Thyroid gland (tissue), 4 donors: ENCODE results near the gene MAP3K5. TPM values are rescaled to one million over a fixed set of nuclear protein-coding genes. Genes with fewer than 3 reads are reported as not detected.
A peak's percentile ranks its signal among the peaks of the same experiment; 100 is the strongest.

Experiments used
- DNase-seq, 2 donors: peaks; one replicate each; pipeline ENCODE4 v3.0.0-alpha.2; 2019
- H3K27ac ChIP-seq, 3 donors: fragments of 200-600 bp; sonication (generic); 1 replicate in 2 of 3; 2 replicates in 1 of 3; pipeline ENCODE4 v1.5.1; 2016 to 2019; ENCODE audit warnings: mild to moderate bottlenecking in 1 of 3, moderate library complexity in 1 of 3
- H3K27me3 ChIP-seq: fragments of 200-600 bp; sonication (generic); one replicate; pipeline ENCODE4 v1.5.1; 2019
- H3K36me3 ChIP-seq, 2 donors: fragments of 200-600 bp; sonication (generic); one replicate each; pipeline ENCODE4 v1.5.1; 2016 to 2019
- H3K4me1 ChIP-seq, 2 donors: fragments of 200-600 bp; sonication (generic); one replicate each; pipeline ENCODE4 v1.5.1; 2017 to 2019
- H3K4me3 ChIP-seq, 3 donors: fragments of 200-600 bp; sonication (generic); replicated peaks in 1 of 3; 1 replicate in 2 of 3; 2 replicates in 1 of 3; pipeline ENCODE4 v1.5.1; 2016; ENCODE audit warnings: mild to moderate bottlenecking in 1 of 3
- H3K9me3 ChIP-seq: fragments of 200-600 bp; sonication (generic); one replicate; pipeline ENCODE4 v1.5.1; 2017
- POLR2A ChIP-seq, 2 donors: fragments of 450-650 bp; IDR thresholded peaks; one replicate each; pipeline ENCODE4 v1.6.1; 2017; ENCODE audit warnings: antibody characterized with exemption in 2 of 2, mild to moderate bottlenecking in 2 of 2, moderate library complexity in 1 of 2
- whole genome bisulfite sequencing, 2 donors: methylation state at CpG; one replicate each; pipeline ENCODE4 v1.1.5; 2017; 5-methylcytosine and 5-hydroxymethylcytosine counted together
- intact Hi-C: fragments of 100-400 bp; cut with DNase I; formaldehyde crosslinking; loops from one replicate; pipeline ENCODE4 v1.15.1; 2023
- total RNA-seq, 4 donors: library from RNA; depleted of rRNA; stranded (reverse); fragments of >200 nt; gene quantifications; one replicate each; pipeline ENCODE4 v1.2.3, GENCODE V29; 2016
- TF ChIP-seq, protein P1 (sequence below), 6 experiments: fragments of 200-600 bp in 3 of 6; fragments of 450-650 bp in 3 of 6; sonication (generic) in 3 of 6; IDR thresholded peaks; one replicate each; pipeline ENCODE4 v1.5.1; 2016 to 2019; ENCODE audit warnings: antibody characterized with exemption in 6 of 6, mild to moderate bottlenecking in 2 of 6, inconsistent platforms in 1 of 6, moderate library complexity in 1 of 6

MAP3K5 gene
- total RNA-seq, 4 donors from 2014 or later = 28.1 to 68.0 (median 46.5) TPM

DNA sequence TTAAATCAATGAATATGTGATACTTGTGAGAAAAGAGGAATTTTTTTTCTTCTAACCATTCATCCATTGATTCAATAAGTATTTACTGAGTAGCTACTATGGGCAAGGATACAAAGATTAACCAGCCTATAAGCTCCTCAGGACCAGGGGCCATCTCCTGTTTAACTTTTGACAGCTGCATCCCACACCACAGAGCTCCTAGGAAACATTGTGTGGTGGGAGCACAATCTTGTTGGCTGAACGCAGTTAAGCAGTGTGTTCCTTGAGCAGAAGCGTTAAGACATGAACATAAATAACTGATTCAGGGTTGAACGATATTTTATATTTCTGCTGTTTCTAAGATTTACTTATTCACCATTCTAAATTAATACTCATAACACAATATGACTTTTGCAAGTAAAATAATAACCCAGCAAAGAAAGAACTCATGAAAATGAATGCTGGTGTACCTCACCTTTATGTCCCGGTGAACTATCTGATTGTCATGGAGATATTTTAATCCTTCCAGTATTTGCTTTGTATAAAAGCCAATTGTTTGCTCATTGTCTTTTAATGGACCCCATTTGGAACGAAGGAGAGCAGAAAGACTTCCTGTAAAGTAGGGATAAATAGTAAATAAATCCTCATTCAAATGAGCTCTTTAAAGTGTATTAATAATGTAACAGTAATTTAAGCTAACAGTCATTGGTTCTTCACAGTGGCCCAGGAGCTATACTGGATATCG, 179.4 kb downstream of the MAP3K5 start:
- no peaks in the 10 kb centered on the region for H3K27me3 ChIP-seq
- peaks cover 27 to 43% of the 10 kb centered on the region in 2 donors for H3K4me1 ChIP-seq
- 91 to 93% methylated on average over 6 of the region's 6 CpGs for WGBS, 2 donors
- DNase-seq = no peak
- H3K4me3 ChIP-seq = no peak overlapping the region
- H3K9me3 ChIP-seq = no peaks in the 10 kb centered on the region
- TF ChIP-seq, protein P1, sequence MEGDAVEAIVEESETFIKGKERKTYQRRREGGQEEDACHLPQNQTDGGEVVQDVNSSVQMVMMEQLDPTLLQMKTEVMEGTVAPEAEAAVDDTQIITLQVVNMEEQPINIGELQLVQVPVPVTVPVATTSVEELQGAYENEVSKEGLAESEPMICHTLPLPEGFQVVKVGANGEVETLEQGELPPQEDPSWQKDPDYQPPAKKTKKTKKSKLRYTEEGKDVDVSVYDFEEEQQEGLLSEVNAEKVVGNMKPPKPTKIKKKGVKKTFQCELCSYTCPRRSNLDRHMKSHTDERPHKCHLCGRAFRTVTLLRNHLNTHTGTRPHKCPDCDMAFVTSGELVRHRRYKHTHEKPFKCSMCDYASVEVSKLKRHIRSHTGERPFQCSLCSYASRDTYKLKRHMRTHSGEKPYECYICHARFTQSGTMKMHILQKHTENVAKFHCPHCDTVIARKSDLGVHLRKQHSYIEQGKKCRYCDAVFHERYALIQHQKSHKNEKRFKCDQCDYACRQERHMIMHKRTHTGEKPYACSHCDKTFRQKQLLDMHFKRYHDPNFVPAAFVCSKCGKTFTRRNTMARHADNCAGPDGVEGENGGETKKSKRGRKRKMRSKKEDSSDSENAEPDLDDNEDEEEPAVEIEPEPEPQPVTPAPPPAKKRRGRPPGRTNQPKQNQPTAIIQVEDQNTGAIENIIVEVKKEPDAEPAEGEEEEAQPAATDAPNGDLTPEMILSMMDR (IDR thresholded peaks at IDR 0.05) = no peak
- TF ChIP-seq POLR2A (IDR thresholded peaks at IDR 0.05) = no peak
- intact Hi-C loops = no loop called here
- peaks cover 0 to 16% of the 10 kb centered on the region in 2 donors for H3K36me3 ChIP-seq
- H3K27ac ChIP-seq = no peak overlapping the region

- Histone ChIP-seq H3K9me3 (no peaks in the 10 kb centered on the region), H3K4me3 (no peak overlapping the region), H3K36me3 (peaks cover 0 to 16% of the 10 kb centered on the region in 2 donors), H3K27me3 (no peaks in the 10 kb centered on the region), H3K27ac (no peak overlapping the region), H3K4me1 (peaks cover 27 to 50% of the 10 kb centered on the region in 2 donors)
- 96 to 100% methylated on average over 1 of the region's 1 CpG for WGBS, 2 donors
- DNase-seq = no peak
- intact Hi-C loops = no loop called here
- TF ChIP-seq, protein P1 (IDR thresholded peaks at IDR 0.05) = no peak
- TF ChIP-seq POLR2A (IDR thresholded peaks at IDR 0.05) = no peak
Measured at GRCh38 chr6:136611746-136612145, 180.5 kb downstream of the MAP3K5 start.

DNA sequence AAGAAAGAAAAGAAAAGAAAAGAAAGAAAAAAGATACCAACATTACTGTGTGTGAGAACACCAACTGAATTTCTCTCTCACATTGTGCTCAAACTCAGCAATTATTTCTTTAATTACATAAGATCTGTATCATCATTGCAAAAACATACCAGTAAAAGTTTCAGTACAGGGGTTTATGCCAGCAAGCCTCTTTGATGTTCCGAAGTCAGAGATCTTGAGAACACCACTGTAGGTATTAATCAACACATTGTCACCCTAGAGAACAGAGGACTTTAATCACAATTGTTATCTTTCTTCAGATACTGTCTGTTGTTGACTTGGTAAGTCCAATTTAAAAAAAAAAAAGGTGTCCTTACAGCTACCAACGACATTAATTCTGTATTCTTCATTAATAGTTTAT, 181.1 kb downstream of the MAP3K5 start:
- intact Hi-C loops = no loop called here

DNA sequence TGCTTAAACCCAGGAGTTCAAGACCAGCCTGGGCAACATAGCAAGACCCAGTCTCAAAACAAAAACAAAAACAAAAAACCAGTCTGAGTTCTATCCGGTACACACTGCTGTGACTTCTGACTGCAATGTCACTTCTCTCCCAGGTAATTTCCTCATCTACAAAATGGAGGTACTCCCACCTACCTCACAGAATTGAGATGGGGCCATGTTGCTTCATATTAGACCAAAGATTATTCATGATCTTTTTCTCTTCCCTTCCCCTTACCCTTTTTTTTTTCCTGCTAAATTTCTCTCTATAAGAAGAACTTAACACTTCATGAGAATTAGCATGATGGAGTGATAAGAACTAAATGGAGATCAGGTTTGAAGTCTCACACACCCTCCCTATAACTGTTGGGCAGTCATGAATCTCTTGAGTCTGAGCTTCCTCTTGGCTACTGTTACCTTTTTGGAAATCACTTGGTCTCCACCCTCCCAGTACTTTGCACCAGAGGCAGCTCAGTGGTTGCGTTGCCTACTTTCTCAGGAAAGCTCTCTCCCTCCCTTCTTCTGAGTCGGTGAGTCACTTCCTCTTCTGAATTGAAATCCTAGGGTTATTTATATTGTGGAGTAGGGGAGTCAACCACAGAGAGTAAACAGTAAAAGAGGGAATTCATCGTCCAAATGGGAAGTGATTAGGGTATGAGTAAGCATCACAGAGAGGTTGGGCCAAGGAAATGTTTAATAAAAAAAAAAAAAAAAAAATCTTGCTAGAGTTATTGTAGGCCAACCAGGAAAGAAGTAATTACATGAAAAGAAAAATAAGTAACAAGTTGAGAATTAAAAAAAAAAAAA, 182.2 kb downstream of the MAP3K5 start:
- Histone ChIP-seq H3K4me3 (no peak overlapping the region), H3K9me3 (no peaks in the 10 kb centered on the region), H3K36me3 (peaks cover 0 to 16% of the 10 kb centered on the region in 2 donors), H3K4me1 (peaks cover 26 to 44% of the 10 kb centered on the region in 2 donors), H3K27ac (peak overlapping the region; percentile 15 to 63 (median 63)), H3K27me3 (no peaks in the 10 kb centered on the region)
- TF ChIP-seq, protein P1 (IDR thresholded peaks at IDR 0.05) = no peak
- peak in 1 of 2 donors; percentile 7 for TF ChIP-seq POLR2A (IDR thresholded peaks at IDR 0.05)
- 50 to 71% methylated on average over 4 of the region's 4 CpGs for WGBS, 2 donors
- intact Hi-C loops = no loop called here
- DNase-seq = no peak

More for the DNA sequence above, 181.1 kb downstream of the MAP3K5 start:
- no peaks in the 10 kb centered on the region for H3K27me3 ChIP-seq
- no peak for TF ChIP-seq POLR2A (IDR thresholded peaks at IDR 0.05)
- TF ChIP-seq, protein P1 (IDR thresholded peaks at IDR 0.05) = no peak
- 77 to 81% methylated on average over 2 of the region's 2 CpGs for WGBS, 2 donors
- H3K4me1 ChIP-seq = peaks cover 27 to 50% of the 10 kb centered on the region in 2 donors
- DNase-seq = no peak
- H3K36me3 ChIP-seq = peaks cover 0 to 16% of the 10 kb centered on the region in 2 donors
- H3K9me3 ChIP-seq = no peaks in the 10 kb centered on the region
- H3K27ac ChIP-seq = peak overlapping the region in 1 of 3 donors; percentile 63
- H3K4me3 ChIP-seq = no peak overlapping the region
